Panc1 (cell line): Measurements from ENCODE around the gene WDR82. TPM values are rescaled to one million over a fixed set of nuclear protein-coding genes. Genes with fewer than 3 reads are reported as not detected.

Source experiments
- ATAC-seq: fragments of 200-7000 bp; cut with Tn5 transposase; 2 replicates; pipeline ENCODE4 v1.9.1; 2020; ENCODE audit warnings: mild to moderate bottlenecking, moderate library complexity
- BruUV-seq: library from RNA; stranded (reverse); fragments of 400-500 nt; replicated peaks from 2 replicates; lab custom pipeline; 2021; lab: Mats Ljungman, UMichigan
- CTCF ChIA-PET: fragments of 300-600 bp; sonication (Branson Sonifier 250); formaldehyde crosslinking; loops from one replicate; lab custom pipeline; 2022; ENCODE audit warnings: antibody characterized with exemption; lab: Charles Lee
- POLR2A ChIA-PET: fragments of 300-600 bp; sonication (Branson Sonifier 250); formaldehyde crosslinking; loops from one replicate; lab custom pipeline; 2022; ENCODE audit warnings: antibody characterized with exemption; lab: Charles Lee
- DNase-seq: peaks from one replicate; pipeline ENCODE4 v3.0.0-alpha.2; 2010; ENCODE audit warnings: low read depth, low spot score
- H3K27ac ChIP-seq: 2 replicates; pipeline ENCODE4 v1.5.1; 2011; ENCODE audit warnings: mild to moderate bottlenecking, low read length, inconsistent platforms
- H3K27me3 ChIP-seq: fragments of 200-500 bp; sonication (Bioruptor generic); 2 replicates; pipeline ENCODE4 v1.6.0; 2014; ENCODE audit warnings: low read length, inconsistent platforms; ENCODE audit not compliant: control insufficient read depth, insufficient read depth
- H3K36me3 ChIP-seq: fragments of 200-500 bp; sonication (Bioruptor generic); 2 replicates; pipeline ENCODE4 v1.5.1; 2014; ENCODE audit warnings: inconsistent platforms, mild to moderate bottlenecking, low read length, moderate library complexity; ENCODE audit not compliant: control insufficient read depth, insufficient read depth
- H3K4me1 ChIP-seq: 2 replicates; pipeline ENCODE4 v1.5.1; 2011; ENCODE audit warnings: inconsistent platforms, mild to moderate bottlenecking, low read length, moderate library complexity; ENCODE audit not compliant: control insufficient read depth, insufficient read depth
- H3K4me3 ChIP-seq, 2 experiments: 2 replicates each; pipeline ENCODE4 v1.5.1; 2011 to 2012; ENCODE audit warnings: low read depth in 2 of 2, low read length in 2 of 2, mild to moderate bottlenecking in 2 of 2, inconsistent platforms in 1 of 2, moderate library complexity in 1 of 2
- H3K9me3 ChIP-seq: fragments of 200-500 bp; sonication (Bioruptor generic); 2 replicates; pipeline ENCODE4 v1.5.1; 2014; ENCODE audit warnings: low read depth, mild to moderate bottlenecking, inconsistent platforms, low read length, moderate library complexity; ENCODE audit not compliant: control insufficient read depth, insufficient read depth
- POLR2AphosphoS5 ChIP-seq: IDR thresholded peaks from 2 replicates; pipeline ENCODE4 v1.6.1; 2012; ENCODE audit warnings: mild to moderate bottlenecking, low read depth, low read length, moderate library complexity
- REST ChIP-seq, 2 experiments: IDR thresholded peaks; 2 replicates each; pipeline ENCODE4 v1.6.1; 2011 to 2012; ENCODE audit warnings: low read depth in 2 of 2, control low read depth in 1 of 2, low read length in 1 of 2, mild to moderate bottlenecking in 1 of 2, moderate library complexity in 1 of 2; ENCODE audit not compliant: insufficient read depth in 1 of 2
- SIN3A ChIP-seq: IDR thresholded peaks from 2 replicates; pipeline ENCODE4 v1.6.1; 2012; ENCODE audit warnings: low read depth, mild to moderate bottlenecking, low read length, moderate library complexity, borderline replicate concordance; ENCODE audit not compliant: insufficient read depth
- TCF7L2 ChIP-seq: IDR thresholded peaks from 2 replicates; pipeline ENCODE4 v1.6.1; 2011; ENCODE audit warnings: mild to moderate bottlenecking, low read depth, low read length, inconsistent platforms
- in situ Hi-C: cut with HindIII; loops from 2 replicates; pipeline ENCODE4 v1.10.0; 2016; ENCODE audit warnings: low sequenced_read_pairs, low pct_unique_long_range_greater_than_20kb
- intact Hi-C: fragments of 100-400 bp; cut with micrococcal nuclease; formaldehyde crosslinking; loops from one replicate; pipeline ENCODE4 v1.10.0; 2022; ENCODE audit not compliant: unreplicated experiment
- total RNA-seq: library from RNA; stranded (reverse); gene quantifications from one replicate; pipeline ENCODE4 v1.2.1, GENCODE V29; 2021; ENCODE audit not compliant: unreplicated experiment
- TF ChIP-seq, protein P1 (sequence below): fragments of 450-650 bp; IDR thresholded peaks from 2 replicates; pipeline ENCODE4 v1.5.1; 2017; ENCODE audit warnings: mild to moderate bottlenecking

Gene WDR82
- total RNA-seq, 1 experiment from 2014 or later: 57.9 TPM

GRCh38 chr3:52221563-52222318 lies 56.7 kb downstream of the WDR82 start:
- ChIA-PET POLR2A (no interaction called here), CTCF (interaction anchor here (0.6 to 1.3 kb wide), 3 partner anchors 9 to 225 kb away, joined by 3 to 7 read pairs (median 3); no protein-coding TSS in a partner anchor)
- DNase-seq: no peak
- H3K9me3 ChIP-seq: no peaks in the 10 kb centered on the region
- H3K36me3 ChIP-seq: no peaks in the 10 kb centered on the region
- no peak for TF ChIP-seq REST (IDR thresholded peaks at IDR 0.05; ENCODE audit: insufficient read depth in 1 of 2, low read depth in 2 of 2, low read length in 1 of 2)
- TF ChIP-seq, protein P1, sequence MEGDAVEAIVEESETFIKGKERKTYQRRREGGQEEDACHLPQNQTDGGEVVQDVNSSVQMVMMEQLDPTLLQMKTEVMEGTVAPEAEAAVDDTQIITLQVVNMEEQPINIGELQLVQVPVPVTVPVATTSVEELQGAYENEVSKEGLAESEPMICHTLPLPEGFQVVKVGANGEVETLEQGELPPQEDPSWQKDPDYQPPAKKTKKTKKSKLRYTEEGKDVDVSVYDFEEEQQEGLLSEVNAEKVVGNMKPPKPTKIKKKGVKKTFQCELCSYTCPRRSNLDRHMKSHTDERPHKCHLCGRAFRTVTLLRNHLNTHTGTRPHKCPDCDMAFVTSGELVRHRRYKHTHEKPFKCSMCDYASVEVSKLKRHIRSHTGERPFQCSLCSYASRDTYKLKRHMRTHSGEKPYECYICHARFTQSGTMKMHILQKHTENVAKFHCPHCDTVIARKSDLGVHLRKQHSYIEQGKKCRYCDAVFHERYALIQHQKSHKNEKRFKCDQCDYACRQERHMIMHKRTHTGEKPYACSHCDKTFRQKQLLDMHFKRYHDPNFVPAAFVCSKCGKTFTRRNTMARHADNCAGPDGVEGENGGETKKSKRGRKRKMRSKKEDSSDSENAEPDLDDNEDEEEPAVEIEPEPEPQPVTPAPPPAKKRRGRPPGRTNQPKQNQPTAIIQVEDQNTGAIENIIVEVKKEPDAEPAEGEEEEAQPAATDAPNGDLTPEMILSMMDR: no peak
- no peak for TF ChIP-seq TCF7L2
- TF ChIP-seq SIN3A: no peak
- TF ChIP-seq POLR2AphosphoS5: no peak
- no peak overlapping the region for H3K27ac ChIP-seq
- intact Hi-C loops (no loop called here), in situ Hi-C loops (no loop called here)
- H3K4me3 ChIP-seq: no peak overlapping the region
- no TSS peak for BruUV-seq
- no peak for ATAC-seq
- no peaks in the 10 kb centered on the region for H3K27me3 ChIP-seq
- H3K4me1 ChIP-seq: peaks cover 14% of the 10 kb centered on the region

DNA sequence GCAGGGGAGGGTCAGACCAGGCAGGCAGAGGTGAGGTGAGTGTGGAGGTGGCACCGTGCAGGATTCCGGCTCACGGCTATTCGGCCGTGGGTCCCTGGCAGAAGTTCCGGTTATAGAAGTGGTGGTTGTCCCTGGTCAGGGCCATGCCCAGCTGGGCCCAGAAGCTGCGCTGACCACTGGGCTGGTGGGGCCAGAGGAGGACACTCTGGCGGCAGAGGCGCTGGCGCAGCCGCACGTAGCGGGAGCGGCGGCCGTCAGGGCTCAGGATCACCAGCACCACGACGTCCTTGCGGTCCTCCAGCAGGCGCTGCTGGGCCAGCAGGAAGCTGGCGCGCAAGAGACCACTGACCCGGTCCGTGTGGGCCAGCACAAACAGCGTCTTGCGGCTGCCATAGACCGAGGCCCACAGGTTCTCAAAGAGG lies 57.3 kb downstream of the WDR82 start:
- POLR2A ChIA-PET: no interaction called here
- Histone ChIP-seq H3K9me3 (no peaks in the 10 kb centered on the region), H3K4me1 (peaks cover 19% of the 10 kb centered on the region), H3K27ac (no peak overlapping the region), H3K4me3 (no peak overlapping the region), H3K27me3 (no peaks in the 10 kb centered on the region), H3K36me3 (no peaks in the 10 kb centered on the region)
- CTCF ChIA-PET: interaction anchor here (0.5 to 0.7 kb wide), 4 partner anchors 118 to 499 kb away, joined by 3 to 7 read pairs (median 3); no protein-coding TSS in a partner anchor
- ATAC-seq (no peak), DNase-seq (no peak)
- in situ Hi-C loops (no loop called here), intact Hi-C loops (no loop called here)
- no peak for TF ChIP-seq REST (IDR thresholded peaks at IDR 0.05; ENCODE audit: insufficient read depth in 1 of 2, low read depth in 2 of 2, low read length in 1 of 2)
- TF ChIP-seq, protein P1: no peak
- TF ChIP-seq POLR2AphosphoS5: no peak
- TF ChIP-seq SIN3A: no peak
- no peak for TF ChIP-seq TCF7L2
- no TSS peak for BruUV-seq
